Fibroblast of lung (primary cell): ENCODE measurements around the gene RAPGEF2. TPM values are rescaled to one million over a fixed set of nuclear protein-coding genes. Genes with fewer than 3 reads are reported as not detected.
"Not testable (repeated sequence)": the region's sequence is repeated elsewhere in the genome, so short reads cannot be mapped to it uniquely, and the experiment has no call there.

Source experiments
- DNase-seq, 2 donors: peaks; one replicate each; pipeline versions ENCODE4 v3.0.0 to v3.0.0-alpha.2; 2010; ENCODE audit warnings: low read depth in 2 of 2
- H2AFZ ChIP-seq: 2 replicates; pipeline ENCODE4 v1.5.1; 2012; ENCODE audit warnings: low read length, control low read depth, inconsistent platforms
- H3K27ac ChIP-seq: 2 replicates; pipeline ENCODE4 v1.5.1; 2011; ENCODE audit warnings: low read length, control low read depth; ENCODE audit not compliant: insufficient read depth
- H3K27me3 ChIP-seq: 2 replicates; pipeline ENCODE4 v1.5.1; 2011; ENCODE audit warnings: mild to moderate bottlenecking, low read length; ENCODE audit not compliant: control insufficient read depth, insufficient read depth
- H3K36me3 ChIP-seq: 2 replicates; pipeline ENCODE4 v1.5.1; 2011; ENCODE audit warnings: low read length; ENCODE audit not compliant: control insufficient read depth, insufficient read depth
- H3K4me1 ChIP-seq: 2 replicates; pipeline ENCODE4 v1.5.1; 2011; ENCODE audit warnings: low read length; ENCODE audit not compliant: control insufficient read depth, insufficient read depth; ENCODE audit errors: extremely low read depth
- H3K4me2 ChIP-seq: 2 replicates; pipeline ENCODE4 v1.5.1; 2011; ENCODE audit warnings: low read length, control low read depth; ENCODE audit not compliant: insufficient read depth; ENCODE audit errors: extremely low read depth
- H3K4me3 ChIP-seq, 4 experiments: fragments of 200-600 bp in 1 of 4; sonication (generic) in 1 of 4; replicated peaks in 1 of 4; 2 replicates each; pipeline ENCODE4 v1.5.1; 2011 to 2016; ENCODE audit warnings: low read length in 4 of 4, low read depth in 3 of 4, mild to moderate bottlenecking in 3 of 4, control low read depth in 2 of 4, inconsistent platforms in 1 of 4, mixed read lengths in 1 of 4; ENCODE audit not compliant: insufficient read depth in 1 of 4; ENCODE audit errors: control extremely low read depth in 1 of 4
- H3K79me2 ChIP-seq: 2 replicates; pipeline ENCODE4 v1.5.1; 2012; ENCODE audit warnings: mild to moderate bottlenecking, low read length, inconsistent platforms; ENCODE audit not compliant: control insufficient read depth, insufficient read depth
- H3K9ac ChIP-seq: 2 replicates; pipeline ENCODE4 v1.5.1; 2011; ENCODE audit warnings: mild to moderate bottlenecking, low read length, control low read depth; ENCODE audit not compliant: insufficient read depth
- H3K9me3 ChIP-seq: 2 replicates; pipeline ENCODE4 v1.5.1; 2012; ENCODE audit warnings: low read depth, low read length; ENCODE audit not compliant: control insufficient read depth, insufficient read depth
- H4K20me1 ChIP-seq: 2 replicates; pipeline ENCODE4 v1.5.1; 2011; ENCODE audit warnings: low read length; ENCODE audit not compliant: control insufficient read depth, insufficient read depth; ENCODE audit errors: extremely low read depth
- CTCF ChIP-seq, 2 donors: IDR thresholded peaks in 1 of 2; conservative IDR thresholded peaks in 1 of 2; 1 replicate in 1 of 2; 2 replicates in 1 of 2; pipeline ENCODE4 v1.5.1; 2011 to 2012; ENCODE audit warnings: low read length in 2 of 2, control low read depth in 1 of 2, inconsistent platforms in 1 of 2, low read depth in 1 of 2, mild to moderate bottlenecking in 1 of 2
- EZH2 ChIP-seq: IDR thresholded peaks from 2 replicates; pipeline ENCODE4 v1.5.1; 2012; ENCODE audit warnings: low read length, control low read depth, mild to moderate bottlenecking; ENCODE audit errors: missing control alignments
- polyA plus RNA-seq, 2 donors: library from polyadenylated mRNA; depleted of rRNA in 1 of 2; stranded (reverse) in 1 of 2; unstranded in 1 of 2; fragments of >200 nt; gene quantifications; 2 replicates each; pipeline ENCODE4 v1.2.1, GENCODE V29; 2011 to 2012; ENCODE audit warnings: missing spikeins in 1 of 2
- total RNA-seq: library from RNA; depleted of rRNA; stranded (reverse); fragments of >200 nt; gene quantifications from 2 replicates; pipeline ENCODE4 v1.2.1, GENCODE V29; 2014

The RAPGEF2 gene
- total and polyA plus RNA-seq, 2 donors (not counting 1 experiment from before 2014, with no cell fraction given): 45.5 to 58.5 TPM

GRCh38 chr4:159111416-159111815 is 8.5 kb downstream of the RAPGEF2 start:
- Histone ChIP-seq H4K20me1 (no peaks in the 10 kb centered on the region), H3K4me2 (no peak overlapping the region), H3K36me3 (no peaks in the 10 kb centered on the region), H3K27me3 (no peaks in the 10 kb centered on the region), H3K79me2 (peaks cover 22% of the 10 kb centered on the region), H3K4me3 (no peak overlapping the region), H2AFZ (no peak overlapping the region), H3K9ac (no peak overlapping the region), H3K27ac (no peak overlapping the region), H3K4me1 (peaks cover 7% of the 10 kb centered on the region), H3K9me3 (no peaks in the 10 kb centered on the region)
- no peak for DNase-seq
- TF ChIP-seq CTCF (conservative IDR thresholded peaks at IDR 0.05 in 1 of 2, IDR thresholded peaks at IDR 0.05 in 1 of 2; ENCODE audit: low read depth in 1 of 2, low read length in 2 of 2) (no peak), EZH2 (no peak)

- not testable (repeated sequence) for DNase-seq, H3K27ac ChIP-seq, H3K4me1 ChIP-seq, H2AFZ ChIP-seq, H3K4me2 ChIP-seq, H3K9me3 ChIP-seq, H3K36me3 ChIP-seq, H3K9ac ChIP-seq, H3K27me3 ChIP-seq, H4K20me1 ChIP-seq, H3K4me3 ChIP-seq
- peaks cover 15% of the 10 kb centered on the region for H3K79me2 ChIP-seq
Observed at GRCh38 chr4:159113366-159113765, 10.5 kb downstream of the RAPGEF2 start.

- DNase-seq, H2AFZ ChIP-seq, H3K27me3 ChIP-seq, H3K4me1 ChIP-seq, H3K4me3 ChIP-seq, H3K79me2 ChIP-seq, H3K9ac ChIP-seq, H3K36me3 ChIP-seq, H4K20me1 ChIP-seq, H3K27ac ChIP-seq, H3K4me2 ChIP-seq, H3K9me3 ChIP-seq: not testable (repeated sequence)
Observed at GRCh38 chr4:159116098-159116497, 13.2 kb downstream of the RAPGEF2 start.

GRCh38 chr4:159116693-159117092 is 13.8 kb downstream of the RAPGEF2 start:
- not testable (repeated sequence) for H4K20me1 ChIP-seq, H3K27me3 ChIP-seq, H3K36me3 ChIP-seq, H3K9ac ChIP-seq, H3K4me1 ChIP-seq, H3K4me2 ChIP-seq, H3K79me2 ChIP-seq, H3K4me3 ChIP-seq, H3K9me3 ChIP-seq, H3K27ac ChIP-seq, DNase-seq, H2AFZ ChIP-seq
